ENCODE measurements around the gene DNM3. TPM values are rescaled to one million over a fixed set of nuclear protein-coding genes. Genes with fewer than 3 reads are reported as not detected.

The DNM3 gene
- total and polyA plus RNA-seq, 10 of the 15 experiments (the other 5 are each of a cell fraction or from before 2014, with no cell fraction given) = 0.03 to 1.5 (median 0.08) TPM; not detected in 3

GRCh38 chr1:172135076-172135672 lies 293.9 kb downstream of the DNM3 start (continued):
- TF ChIP-seq REST (IDR thresholded peaks at IDR 0.05; ENCODE audit: low read depth, low read length) (no peak), EGR1 (IDR thresholded peaks at IDR 0.05; ENCODE audit: borderline replicate concordance in 1 of 2, low read depth in 2 of 2, low read length in 2 of 2) (no peak), FOXK2 (IDR thresholded peaks at IDR 0.05) (no peak), RAD21 (IDR thresholded peaks at IDR 0.05; ENCODE audit: insufficient read depth, low read depth, low read length) (peak; percentile 77), ZBED1 (IDR thresholded peaks at IDR 0.05; ENCODE audit: borderline replicate concordance) (no peak), USF1 (IDR thresholded peaks at IDR 0.05; ENCODE audit: borderline replicate concordance, extremely low read length, insufficient read depth, low read depth, low read length) (no peak), ZBTB4 (CRISPR knock-in tag; IDR thresholded peaks at IDR 0.05) (no peak), SIX5 (IDR thresholded peaks at IDR 0.05; ENCODE audit: low read depth, low read length, severe bottlenecking) (no peak)

Measured in GM12878 (cell line).